NT2/D1 (cell line): ENCODE data around the gene PIK3C2G.

ENCODE experiments used
- SUZ12 ChIP-seq: IDR thresholded peaks from 2 replicates; pipeline ENCODE4 v1.6.1; 2011; ENCODE audit not compliant: insufficient read length, insufficient read depth; ENCODE audit errors: extremely low read depth
- YY1 ChIP-seq: IDR thresholded peaks from 2 replicates; pipeline ENCODE4 v1.6.1; 2011; ENCODE audit not compliant: insufficient read length, insufficient read depth
- ZNF274 ChIP-seq: IDR thresholded peaks from 2 replicates; pipeline ENCODE4 v1.6.1; 2011; ENCODE audit warnings: mild to moderate bottlenecking, low read depth, low read length

DNA sequence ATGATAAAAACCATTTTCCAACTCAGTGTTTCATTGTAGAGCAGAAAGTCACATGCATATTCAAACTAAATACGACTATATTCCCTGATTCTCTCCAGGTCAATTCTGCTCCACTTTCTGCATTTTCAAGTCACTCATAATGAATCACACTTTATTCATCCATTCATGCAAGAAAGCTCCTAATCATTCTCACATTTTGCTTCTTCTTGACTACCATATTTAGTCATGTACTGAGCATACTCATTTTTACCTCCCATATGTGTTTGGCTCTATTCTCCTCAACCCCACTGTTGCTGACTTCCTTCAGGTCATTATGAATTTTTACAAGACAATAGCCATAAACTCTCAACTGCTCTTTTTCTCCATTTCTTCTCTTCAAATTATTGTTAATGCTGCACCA is 43.4 kb upstream of the PIK3C2G start:
- TF ChIP-seq YY1 = no peak
- no peak for TF ChIP-seq SUZ12
- no peak for TF ChIP-seq ZNF274
